Inflammatory macrophage (primary cell): ENCODE results near the gene FMO3.

ENCODE experiments used
- DNase-seq, 2 donors: peaks; one replicate each; pipeline ENCODE4 v3.0.0-alpha.2; 2020 to 2022

Gene FMO3

GRCh38 chr1:171117085-171117484 is 26.4 kb downstream of the FMO3 start:
- DNase-seq, result no peak

GRCh38 chr1:171119648-171120047 is 28.9 kb downstream of the FMO3 start:
- no peak for DNase-seq

DNA sequence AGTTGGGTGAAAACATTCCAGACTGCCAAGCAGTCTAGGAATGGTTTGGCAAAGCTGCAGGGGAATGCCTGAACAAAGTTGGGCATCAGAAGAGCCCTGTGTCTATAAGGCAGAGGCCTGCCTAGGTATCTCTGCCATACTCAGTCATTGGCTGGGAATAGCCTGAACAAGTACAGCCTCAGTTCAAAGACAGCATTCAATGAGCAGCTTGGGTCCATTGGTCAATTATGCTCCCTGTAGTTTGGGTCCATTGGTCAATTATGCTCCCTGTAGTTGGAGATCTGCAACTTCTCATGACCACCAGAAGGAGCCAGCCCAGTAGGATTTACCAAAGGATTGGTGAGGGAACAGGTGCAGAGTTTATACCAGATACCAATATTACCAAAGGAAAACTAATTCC is 31.6 kb downstream of the FMO3 start:
- no peak for DNase-seq

GRCh38 chr1:171122893-171123292 is 32.2 kb downstream of the FMO3 start:
- DNase-seq, result no peak

- DNase-seq, result no peak
These were observed 35.8 kb downstream of the FMO3 start for GRCh38 chr1:171126504-171126903.

DNA sequence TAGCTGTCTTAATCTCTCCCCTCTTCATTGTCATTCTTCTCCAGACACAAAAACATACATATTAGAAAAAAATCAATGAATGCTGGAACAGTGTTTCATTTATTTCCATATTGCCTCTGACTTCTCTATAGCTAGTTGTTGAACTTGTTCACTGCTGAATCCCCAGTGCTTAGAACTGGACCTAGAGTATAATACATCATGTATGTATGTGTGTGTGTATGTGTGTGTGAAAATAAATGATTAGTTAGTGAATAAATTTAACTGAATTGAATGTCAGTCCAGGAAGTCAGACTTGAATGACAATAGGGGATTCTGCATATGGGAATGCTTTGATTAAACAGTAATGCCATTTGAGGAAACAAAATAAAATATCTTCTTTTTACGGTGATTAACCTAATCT is 36.4 kb downstream of the FMO3 start:
- DNase-seq, result no peak

DNA sequence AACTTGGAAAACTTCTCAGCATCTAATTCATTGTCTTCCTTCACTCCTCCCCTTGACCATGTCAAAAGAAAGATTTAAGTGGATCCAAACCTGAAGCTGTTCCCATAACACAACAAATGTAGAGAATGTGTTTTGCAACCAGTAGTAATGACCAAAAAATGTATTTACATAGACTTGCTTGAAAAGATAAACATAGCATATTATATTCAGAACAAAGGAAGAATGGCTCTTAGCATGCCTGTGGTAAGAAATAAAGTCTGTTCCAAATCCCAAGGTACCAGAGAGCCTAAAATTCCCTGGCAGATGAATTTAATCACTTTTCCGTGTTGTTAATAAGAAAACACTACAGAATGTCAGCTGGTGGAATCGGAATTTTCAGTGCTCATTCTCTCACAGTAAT is 36.8 kb downstream of the FMO3 start:
- no peak for DNase-seq

GRCh38 chr1:171128463-171128862 is 37.8 kb downstream of the FMO3 start:
- no peak for DNase-seq

- no peak for DNase-seq
These were observed 43.7 kb downstream of the FMO3 start for GRCh38 chr1:171134204-171134923.

DNA sequence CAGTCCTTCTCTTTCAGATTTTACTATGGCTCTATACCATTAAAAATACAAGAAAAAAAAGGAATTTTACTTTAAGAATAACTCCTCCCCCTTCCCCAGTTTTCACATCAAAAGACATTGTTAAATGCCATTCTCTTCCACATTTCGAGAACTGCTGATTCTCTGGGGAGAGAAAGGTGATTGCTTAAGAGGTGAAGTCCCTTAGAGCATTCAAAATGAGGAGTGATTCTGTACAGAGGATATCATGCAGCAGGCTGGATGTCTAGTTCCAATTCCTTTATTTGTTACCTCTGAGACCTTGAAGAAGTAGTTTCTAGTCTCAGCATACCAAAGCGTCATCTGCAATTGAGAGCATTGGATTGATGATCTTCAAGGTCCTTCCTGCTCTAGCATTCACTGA is 46.9 kb downstream of the FMO3 start:
- no peak for DNase-seq

DNA sequence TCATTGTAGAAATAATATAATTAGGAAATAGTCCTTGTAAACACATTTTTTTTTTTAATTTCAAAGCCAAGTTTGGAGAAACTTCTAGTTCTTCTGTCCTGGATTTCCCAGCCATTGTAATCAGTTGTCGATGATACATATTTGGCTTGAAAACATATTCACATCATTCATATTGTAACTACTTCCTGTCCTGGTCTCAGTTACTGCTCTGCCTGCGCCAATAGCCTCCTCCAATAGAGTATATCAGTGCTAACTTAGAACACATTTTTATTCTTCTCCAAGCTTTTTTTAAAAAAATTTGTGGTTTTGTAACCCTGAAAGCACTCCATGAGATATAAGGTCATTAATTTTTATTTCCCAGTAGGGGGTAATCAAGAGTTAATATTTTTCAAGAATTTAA is 48.3 kb downstream of the FMO3 start:
- DNase-seq, result no peak

DNA sequence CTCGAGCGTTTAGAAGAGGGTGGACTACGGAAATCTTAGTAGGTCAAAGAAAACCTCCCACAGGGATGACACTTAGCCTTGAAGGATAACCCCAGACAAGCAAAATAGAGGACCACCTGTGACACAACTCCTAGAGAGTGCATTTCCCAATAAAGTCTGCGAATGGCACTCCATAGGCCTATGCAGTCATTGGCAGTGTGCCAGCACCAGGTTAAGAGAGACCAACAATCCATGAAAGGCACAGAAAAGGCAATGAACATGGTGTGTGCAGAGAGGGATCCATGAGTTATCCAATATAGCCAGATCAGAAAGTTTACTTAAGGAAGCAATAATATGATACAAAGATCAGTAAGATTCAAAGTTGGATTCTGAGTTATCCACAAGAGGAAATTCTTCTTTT is 49.2 kb downstream of the FMO3 start:
- DNase-seq, result no peak

DNA sequence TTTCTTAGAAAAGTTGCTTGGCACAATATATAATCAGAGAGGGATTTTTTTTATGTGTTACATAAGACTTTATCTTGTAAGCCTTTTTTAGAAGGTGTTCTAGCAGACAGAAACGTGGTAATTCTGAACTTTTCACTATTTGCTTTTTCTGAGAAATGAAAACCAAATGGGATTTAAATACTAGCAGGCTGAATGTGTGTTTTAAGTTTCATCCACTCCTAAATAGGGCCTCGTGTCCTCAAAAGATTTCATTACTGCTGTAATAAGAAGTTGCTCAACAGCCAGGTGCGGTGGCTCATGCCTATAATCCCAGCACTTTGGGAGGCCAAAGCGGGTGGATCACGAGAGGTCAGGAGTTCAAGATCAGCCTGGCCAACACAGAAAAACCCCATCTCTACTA is 49.7 kb downstream of the FMO3 start:
- no peak for DNase-seq

- no peak for DNase-seq
These were observed 50.4 kb downstream of the FMO3 start for GRCh38 chr1:171140956-171141687.

DNA sequence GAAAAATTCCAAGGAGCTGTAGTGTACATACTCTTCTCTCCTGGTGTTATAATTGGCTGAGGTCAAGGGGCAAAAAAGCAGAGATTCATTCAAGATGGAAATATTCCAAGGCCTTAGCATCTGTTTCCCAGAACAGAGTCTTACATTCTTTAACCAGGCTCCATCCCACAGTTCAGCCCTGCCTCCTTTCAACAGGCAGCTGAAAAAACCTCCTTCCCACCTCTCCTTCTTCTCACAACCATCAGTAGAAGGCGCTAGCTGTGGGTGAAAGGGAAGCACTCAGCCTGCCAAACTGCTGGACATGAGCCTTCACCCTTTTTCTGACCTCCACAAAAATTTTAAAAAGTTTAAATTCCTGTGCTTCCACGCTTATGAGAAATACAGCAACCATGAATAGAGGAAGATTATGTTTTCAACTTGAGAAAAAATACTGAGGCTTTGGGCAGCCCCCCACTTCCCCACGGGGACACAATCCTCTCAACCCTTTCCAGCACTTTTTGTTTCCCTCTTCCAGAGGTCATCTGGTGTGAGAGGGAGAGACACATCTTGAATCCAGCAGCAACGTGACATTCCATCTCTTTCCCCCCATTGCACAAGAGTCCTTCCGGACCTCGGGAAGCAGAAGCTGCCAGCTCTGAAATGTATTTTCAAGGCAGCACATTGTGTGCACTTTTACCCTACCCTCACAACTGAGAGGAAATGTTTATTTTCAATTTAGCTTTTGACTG is 51.1 kb downstream of the FMO3 start:
- no peak for DNase-seq

DNA sequence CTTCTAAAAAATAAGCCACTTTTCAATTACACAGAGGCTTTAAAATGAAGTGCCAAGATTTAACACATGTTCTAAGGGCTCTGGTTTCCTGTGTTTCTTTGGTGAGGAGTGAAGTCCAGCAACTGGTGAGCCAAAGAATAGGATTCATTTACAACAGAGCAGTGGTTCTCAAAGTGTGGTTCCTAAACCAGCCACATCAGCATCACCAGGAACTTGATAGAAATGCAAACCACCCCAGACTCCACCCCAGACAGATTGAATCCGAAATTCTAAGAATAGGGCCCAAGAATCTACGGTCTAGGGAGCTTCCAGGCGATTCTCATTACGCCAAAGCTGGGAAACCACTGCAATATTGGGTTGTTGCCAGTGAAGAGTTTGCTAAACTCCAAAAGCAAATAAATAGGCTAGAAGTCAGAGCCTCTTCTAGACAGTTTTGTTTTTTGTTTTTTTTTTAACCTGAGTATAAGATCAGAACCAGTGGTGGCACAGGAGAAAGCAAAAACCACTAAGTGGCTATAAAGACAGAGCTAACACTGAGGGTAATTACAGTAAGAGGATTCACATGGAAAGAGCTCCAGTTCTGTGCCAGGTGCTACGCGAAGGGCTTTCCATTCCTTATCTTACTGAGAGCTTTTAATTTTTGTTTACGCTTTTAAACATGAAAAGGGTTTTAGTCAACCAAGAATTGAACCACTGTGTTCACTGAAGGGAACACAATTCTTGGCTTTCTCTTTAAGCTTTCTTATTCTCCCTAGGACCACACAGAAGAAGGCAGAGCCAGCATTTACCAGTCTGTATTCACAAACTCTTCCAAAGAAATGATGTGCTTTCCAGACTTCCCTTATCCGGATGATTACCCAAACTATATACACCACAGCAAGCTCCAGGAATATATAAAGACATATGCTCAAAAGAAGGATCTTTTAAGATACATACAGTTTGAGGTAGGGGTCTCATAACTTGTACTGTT is 52.0 kb downstream of the FMO3 start:
- no peak for DNase-seq

DNA sequence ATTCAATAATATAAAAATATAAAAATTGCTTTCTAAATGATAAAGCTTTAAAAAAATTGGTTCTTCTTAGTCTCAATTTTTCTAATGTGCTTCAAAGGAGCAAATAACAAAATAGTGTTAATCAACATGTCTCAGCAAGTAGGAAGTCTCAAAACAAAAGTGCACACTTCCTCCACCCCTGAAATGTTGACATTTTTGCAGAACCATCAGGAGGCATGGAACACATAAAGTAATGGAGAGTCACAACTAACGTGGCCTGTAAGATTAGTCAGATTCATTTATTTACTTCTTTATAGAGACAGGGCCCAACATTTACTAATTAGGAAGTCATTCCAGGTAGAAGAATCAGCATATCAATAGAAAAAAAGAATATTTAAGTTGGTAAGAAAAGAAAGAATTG is 59.5 kb downstream of the FMO3 start:
- no peak for DNase-seq

- no peak for DNase-seq
These were observed 61.8 kb downstream of the FMO3 start for GRCh38 chr1:171152549-171152948.

- DNase-seq, result no peak
These were observed 64.8 kb downstream of the FMO3 start for GRCh38 chr1:171155484-171155883.

GRCh38 chr1:171158096-171158495 is 67.4 kb downstream of the FMO3 start:
- DNase-seq, result no peak

DNA sequence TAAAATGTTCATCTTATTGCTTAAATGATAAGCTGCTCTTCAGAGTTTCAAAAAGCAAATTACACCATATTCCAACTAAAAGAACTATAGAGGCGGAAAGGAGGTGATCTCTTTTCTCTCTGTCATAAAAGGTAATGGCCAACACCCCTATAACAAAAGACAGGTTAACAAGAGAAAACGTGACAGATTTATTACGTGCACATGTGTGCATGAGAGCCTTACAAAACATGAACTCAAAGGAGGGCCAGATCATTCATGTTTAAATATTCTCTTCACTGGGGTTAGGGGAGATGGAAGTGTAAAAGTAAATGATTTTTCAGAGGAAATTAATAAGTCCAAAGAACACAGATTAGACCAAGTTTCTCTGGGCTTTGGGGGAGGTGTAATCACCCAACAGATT is 67.8 kb downstream of the FMO3 start:
- no peak for DNase-seq

DNA sequence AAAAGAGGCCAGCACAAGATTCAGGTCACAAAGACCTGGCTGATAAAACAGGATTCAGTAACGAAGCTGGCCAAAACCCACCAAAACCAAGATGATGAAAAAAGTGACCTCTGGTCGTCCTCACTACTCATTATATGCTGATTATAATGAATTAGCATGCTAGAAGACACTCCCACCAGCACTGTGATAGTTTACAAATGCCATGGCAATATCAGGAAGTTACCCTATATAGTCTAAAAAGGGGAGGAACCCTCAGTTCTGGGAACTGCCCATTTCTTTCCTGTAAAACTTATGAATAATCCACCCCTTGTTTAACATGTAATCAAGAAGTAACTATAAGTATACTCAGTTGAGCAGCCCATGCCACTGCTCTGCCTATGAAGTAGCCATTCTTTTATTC is 68.4 kb downstream of the FMO3 start:
- DNase-seq, result no peak

GRCh38 chr1:171160211-171160610 is 69.5 kb downstream of the FMO3 start:
- DNase-seq, result no peak
